GM19328 (cell line): Measurements from ENCODE around the gene KCND1.

ENCODE experiments used
- ATAC-seq: cut with Tn5 transposase; IDR thresholded peaks from one replicate; pipeline ENCODE4 v1.9.1; 2021; ENCODE audit warnings: mild to moderate bottlenecking, moderate library complexity; ENCODE audit not compliant: unreplicated experiment

Gene KCND1

GRCh38 chrX:48939524-48940228, 32.0 kb downstream of the KCND1 start:
- ATAC-seq: no peak

GRCh38 chrX:48938721-48939425, 32.8 kb downstream of the KCND1 start:
- peak; percentile 43 for ATAC-seq

DNA sequence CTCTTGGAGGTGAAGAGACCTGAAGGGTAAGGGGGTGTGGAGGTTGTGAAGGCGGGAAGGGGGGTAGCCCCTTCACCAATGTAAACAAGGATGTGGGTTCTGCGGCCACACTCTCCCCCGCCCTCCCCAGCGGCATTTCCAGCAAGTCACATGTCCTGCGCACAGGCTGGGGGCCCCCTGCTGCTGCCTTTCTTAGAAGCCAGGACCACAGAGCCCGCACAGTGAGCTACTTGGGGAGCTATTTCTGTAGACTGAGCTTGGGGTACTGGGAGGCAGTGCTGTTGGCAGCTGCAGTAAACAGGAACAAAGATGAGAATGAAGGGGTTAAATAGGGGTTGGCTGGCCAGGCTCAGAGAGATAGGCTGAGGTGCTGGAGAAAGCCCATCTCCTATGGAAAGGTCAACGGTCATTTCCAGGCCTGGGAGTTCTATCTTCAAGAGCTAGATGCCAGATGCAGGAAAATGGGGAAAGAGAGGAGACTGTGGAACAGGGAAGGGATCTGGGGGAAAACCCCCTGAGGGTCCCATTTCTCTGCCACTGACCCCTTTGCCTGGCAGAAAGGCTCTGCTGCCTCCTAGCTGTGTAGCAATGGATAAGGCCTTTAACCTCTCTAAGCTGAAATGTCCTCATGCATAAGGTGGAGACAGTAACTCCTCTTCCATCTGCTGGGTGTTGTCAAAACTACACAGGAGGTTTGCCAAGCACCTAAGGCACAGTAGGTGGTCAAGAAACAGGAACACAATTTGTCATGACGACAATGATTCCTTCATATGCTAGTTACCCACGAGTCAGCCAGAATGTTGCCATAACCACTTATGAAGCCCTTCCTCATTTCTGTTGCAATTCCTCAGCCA, 34.4 kb downstream of the KCND1 start:
- ATAC-seq: peak; percentile 52

DNA sequence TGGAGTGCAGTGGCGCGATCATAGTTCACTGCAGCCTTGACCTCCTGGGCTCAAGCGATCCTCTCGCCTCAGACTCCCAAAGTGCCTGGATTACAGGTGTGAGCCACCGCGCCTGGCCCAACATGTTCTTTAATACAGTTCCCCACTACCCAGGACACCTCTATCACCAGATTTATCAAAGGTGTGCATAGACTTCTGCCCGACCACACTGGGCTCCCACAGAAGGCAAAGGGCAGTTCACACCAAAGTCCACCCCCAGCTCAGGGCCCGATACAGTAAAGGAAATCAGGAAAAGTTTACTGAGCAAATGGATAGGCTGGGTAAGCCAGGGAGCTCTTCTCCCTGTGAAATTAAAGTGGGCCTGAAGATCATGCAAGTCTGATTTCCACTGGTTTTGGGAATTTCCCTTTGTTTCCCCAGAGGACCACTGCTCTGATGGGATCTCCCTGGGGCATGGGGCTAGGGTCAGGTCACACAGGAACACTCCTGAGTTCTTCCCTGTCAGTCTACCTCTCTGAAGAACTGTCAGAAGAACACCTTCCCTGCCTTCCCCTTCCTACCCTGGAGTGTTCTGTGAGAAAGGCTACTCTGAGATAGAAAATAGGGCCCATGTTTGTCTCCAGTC, 35.1 kb downstream of the KCND1 start:
- no peak for ATAC-seq

GRCh38 chrX:48935301-48935670, 36.4 kb downstream of the KCND1 start:
- ATAC-seq: no peak

DNA sequence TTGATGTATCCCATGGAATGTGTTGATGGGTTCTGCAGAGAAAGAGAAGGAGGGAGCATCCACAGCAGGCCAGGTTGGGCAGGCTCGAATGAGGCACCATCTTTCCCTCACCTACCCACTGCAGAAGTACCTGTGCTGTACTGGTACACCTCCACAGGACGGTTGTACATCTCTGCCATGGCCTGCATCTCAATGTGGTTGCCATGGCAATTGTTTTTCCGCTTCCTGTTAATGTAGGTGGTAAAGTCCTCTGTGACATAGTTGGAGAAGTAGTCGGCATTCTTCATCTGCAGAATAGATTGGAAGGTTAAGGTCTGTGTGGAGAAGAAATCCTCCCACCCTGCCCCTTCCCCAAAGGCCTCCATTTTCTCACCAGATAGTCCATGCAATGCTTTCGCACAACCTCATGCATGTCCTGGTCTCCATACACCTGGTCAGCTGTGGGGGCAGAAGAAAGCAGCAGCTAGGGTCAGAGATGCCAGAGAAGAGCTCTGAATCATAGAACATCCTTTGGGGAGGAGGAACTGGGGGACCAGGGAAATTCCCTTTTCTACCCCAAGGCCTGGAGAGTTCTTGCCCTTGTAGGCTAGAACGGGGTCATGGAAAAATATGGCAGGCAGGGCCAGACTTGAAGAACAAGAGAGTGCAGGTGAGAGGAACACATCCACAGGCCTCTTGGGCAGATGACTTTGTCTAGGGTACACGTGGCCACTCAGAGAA, 36.9 kb downstream of the KCND1 start:
- ATAC-seq: no peak

DNA sequence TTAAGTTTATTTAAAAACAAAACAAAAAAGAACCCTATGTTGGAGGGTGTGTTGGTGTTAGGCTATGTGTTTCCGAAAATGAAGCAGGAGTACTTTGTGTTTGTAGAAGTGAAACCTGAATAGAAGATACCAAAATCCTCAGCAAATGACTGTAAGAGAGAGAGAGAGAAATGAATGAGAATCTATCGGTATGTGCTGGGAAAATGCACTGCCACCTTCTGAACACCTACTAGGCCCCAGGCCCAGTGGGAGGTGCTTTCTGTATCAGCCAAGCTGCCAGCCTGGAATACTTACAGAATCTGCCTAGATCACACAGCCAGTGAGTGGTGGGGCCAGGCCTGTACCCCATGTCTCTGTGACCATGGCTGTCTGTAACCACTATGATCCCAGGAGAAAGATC, 37.9 kb downstream of the KCND1 start:
- no peak for ATAC-seq

- ATAC-seq: no peak
Observed at GRCh38 chrX:48927736-48928382, 43.8 kb downstream of the KCND1 start.

DNA sequence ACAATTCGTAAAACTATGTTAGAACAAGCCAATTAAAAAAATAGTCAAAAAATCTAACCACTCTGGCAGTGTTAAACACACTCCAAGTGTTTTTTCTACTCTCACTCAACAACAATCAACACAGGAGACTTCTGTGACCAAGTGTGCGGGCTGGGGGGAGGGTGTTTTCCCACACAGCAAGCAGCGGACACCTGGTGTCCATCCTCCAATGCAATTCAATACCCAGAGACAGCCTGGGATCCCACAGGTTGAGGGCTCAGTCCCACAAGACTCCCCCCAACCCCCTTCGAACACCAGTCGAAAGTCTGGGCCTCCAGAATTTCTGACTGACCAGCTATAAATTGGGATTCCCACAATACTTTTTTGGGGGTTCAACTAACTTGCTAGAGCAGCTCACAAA, 44.5 kb downstream of the KCND1 start:
- no peak for ATAC-seq

DNA sequence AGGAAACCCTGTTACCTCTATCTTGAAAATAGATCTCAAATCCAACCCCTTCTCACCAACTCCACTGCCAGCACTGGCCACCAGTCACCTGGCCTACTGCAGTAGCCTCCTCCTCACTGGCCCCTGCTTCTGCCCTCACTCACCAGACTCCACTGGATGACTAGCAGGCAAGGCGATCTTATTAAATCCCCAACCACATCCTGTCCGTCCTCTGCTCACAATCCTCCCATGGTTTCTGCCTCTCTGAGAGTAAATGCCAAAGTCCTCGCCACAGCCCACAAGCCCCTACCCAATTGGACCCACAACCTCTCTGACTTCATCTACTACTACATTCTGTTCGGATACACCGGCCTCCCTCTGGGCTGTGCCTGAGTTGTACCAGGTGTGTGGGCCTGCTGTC, 47.4 kb downstream of the KCND1 start:
- no peak for ATAC-seq

DNA sequence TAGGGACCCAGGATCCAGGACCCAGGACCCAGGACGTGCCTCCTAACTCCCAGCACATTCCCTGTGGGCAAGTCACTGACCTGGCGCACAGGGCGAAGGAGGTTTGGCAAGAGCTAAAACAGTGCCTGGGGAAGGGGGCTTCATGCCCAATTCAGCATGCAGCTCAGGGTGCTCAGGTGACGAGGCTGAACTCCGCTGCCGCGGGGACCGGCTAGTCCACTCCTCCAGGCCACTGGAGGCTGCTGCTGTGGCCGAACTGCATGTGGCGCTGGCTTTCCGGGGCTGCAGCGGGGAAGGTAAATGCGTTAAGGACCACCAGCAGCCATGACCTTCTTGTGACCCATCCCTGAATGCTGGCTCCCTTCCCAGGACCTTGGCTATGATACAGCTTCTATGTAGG, 47.9 kb downstream of the KCND1 start:
- no peak for ATAC-seq

DNA sequence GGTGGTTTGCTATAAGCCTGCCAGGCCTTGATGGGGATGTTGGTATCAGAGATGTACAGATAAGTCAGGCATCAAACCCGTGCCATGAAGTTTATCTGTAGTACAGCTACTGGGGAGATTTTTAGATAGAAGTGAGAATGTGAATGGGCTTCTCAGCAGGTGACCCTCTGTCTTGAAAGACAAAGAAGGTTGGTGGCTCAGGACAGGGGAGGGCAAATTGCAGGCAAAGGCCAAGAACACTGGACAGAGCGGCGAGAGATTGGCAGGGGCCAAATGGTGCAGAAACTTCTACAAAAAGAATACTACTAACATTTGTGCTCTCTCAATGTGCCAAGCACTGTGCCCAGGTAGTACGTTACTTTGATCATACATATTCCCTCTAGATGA, 50.9 kb downstream of the KCND1 start:
- no peak for ATAC-seq

GRCh38 chrX:48919947-48920717, 51.5 kb downstream of the KCND1 start:
- ATAC-seq: no peak

- no peak for ATAC-seq
Observed at GRCh38 chrX:48919360-48919841, 52.2 kb downstream of the KCND1 start.

GRCh38 chrX:48918643-48919340, 52.9 kb downstream of the KCND1 start, which contains the start of gene PIM2:
TSS of gene PIM2 (minus strand) at chrX:48919024. CDS start at chrX:48918834, 190 bp downstream.
- ATAC-seq: peak; percentile 76

- ATAC-seq: no peak
Observed at GRCh38 chrX:48918301-48918642, 53.4 kb downstream of the KCND1 start.

- no peak for ATAC-seq
Observed at GRCh38 chrX:48917139-48918001, 54.3 kb downstream of the KCND1 start.
